HepG2 (cell line): Measurements from ENCODE around the gene PLLP. TPM values are rescaled to one million over a fixed set of nuclear protein-coding genes. Genes with fewer than 3 reads are reported as not detected.

Experiments used
- CREBL2 ChIP-seq: sonication (generic); formaldehyde crosslinking; IDR thresholded peaks from 2 replicates; pipeline ENCODE4 v1.8.1; 2023; ENCODE audit warnings: missing genetic modification reagents, mild to moderate bottlenecking, borderline replicate concordance
- HES4 ChIP-seq: sonication (generic); formaldehyde crosslinking; IDR thresholded peaks from 2 replicates; pipeline ENCODE4 v1.9.0; 2021; ENCODE audit warnings: mild to moderate bottlenecking, missing genetic modification reagents, borderline replicate concordance
- HNRNPLL ChIP-seq: fragments of 200-400 bp; formaldehyde crosslinking; IDR thresholded peaks from 2 replicates; pipeline ENCODE4 v1.6.1; 2017; ENCODE audit warnings: mild to moderate bottlenecking, low read depth, low read length; ENCODE audit not compliant: poor library complexity, severe bottlenecking
- MATR3 ChIP-seq: sonication (generic); formaldehyde crosslinking; IDR thresholded peaks from 2 replicates; pipeline ENCODE4 v1.4.0; 2020; ENCODE audit warnings: missing genetic modification reagents
- MXI1 ChIP-seq: IDR thresholded peaks from 3 replicates; pipeline ENCODE4 v1.6.1; 2012; ENCODE audit warnings: low read depth, low read length, inconsistent platforms, borderline replicate concordance
- SMAD9 ChIP-seq: sonication (generic); formaldehyde crosslinking; IDR thresholded peaks from 2 replicates; pipeline ENCODE4 v1.5.1; 2020; ENCODE audit warnings: mild to moderate bottlenecking, missing genetic modification reagents
- ZFP36 ChIP-seq: fragments of 150-350 bp; IDR thresholded peaks from 2 replicates; pipeline ENCODE4 v1.6.1; 2018; ENCODE audit warnings: borderline replicate concordance, low read length, low read depth; ENCODE audit not compliant: partially characterized antibody
- ZHX2 ChIP-seq, 2 experiments: sonication (generic) in 1 of 2; formaldehyde crosslinking in 1 of 2; IDR thresholded peaks; 2 replicates each; pipeline versions ENCODE4 v1.6.1 to v1.9.0; 2014 to 2022; ENCODE audit warnings: antibody characterized with exemption in 1 of 2, borderline replicate concordance in 1 of 2, inconsistent platforms in 1 of 2, low read depth in 1 of 2, missing genetic modification reagents in 1 of 2
- ZKSCAN5 ChIP-seq: sonication (generic); formaldehyde crosslinking; IDR thresholded peaks from 2 replicates; pipeline ENCODE4 v1.5.1; 2020; ENCODE audit warnings: mild to moderate bottlenecking, missing genetic modification reagents
- ZNF430 ChIP-seq: sonication (generic); formaldehyde crosslinking; IDR thresholded peaks from 2 replicates; pipeline ENCODE4 v1.9.0; 2021; ENCODE audit warnings: mild to moderate bottlenecking, missing genetic modification reagents
- ZNF691 ChIP-seq: sonication (generic); formaldehyde crosslinking; IDR thresholded peaks from 2 replicates; pipeline ENCODE4 v1.4.0; 2020; ENCODE audit warnings: missing genetic modification reagents, low read depth, mild to moderate bottlenecking, borderline replicate concordance
- ZNF713 ChIP-seq: sonication (generic); formaldehyde crosslinking; IDR thresholded peaks from 2 replicates; pipeline ENCODE4 v1.4.0; 2020; ENCODE audit warnings: mild to moderate bottlenecking, missing genetic modification reagents
- polyA plus RNA-seq, 8 experiments: library from polyadenylated mRNA; depleted of rRNA in 3 of 8; stranded (reverse) in 7 of 8; unstranded in 1 of 8; fragments of >200 nt; fragmentation: Illumina TruSeq in 4 of 8; extraction: Trizol in 4 of 8; gene quantifications; 2 replicates each; pipeline versions ENCODE4 v1.2.1 to v1.2.3, GENCODE V29; 2011 to 2016; ENCODE audit warnings: low read depth in 4 of 8, missing spikeins in 1 of 8, mixed read lengths in 1 of 8; ENCODE audit not compliant: insufficient read depth in 1 of 8
- total RNA-seq, 5 experiments: library from RNA; depleted of rRNA; stranded (reverse); fragments of >200 nt; fragmentation: Illumina TruSeq; extraction: Trizol; gene quantifications; 2 replicates each; pipeline ENCODE4 v1.2.3, GENCODE V29; 2016; ENCODE audit warnings: low read depth in 1 of 5

PLLP gene
- total and polyA plus RNA-seq, 2 of the 13 experiments (the other 11 are each of a cell fraction or from before 2014, with no cell fraction given), result 60.6 to 127 TPM

GRCh38 chr16:57304169-57305061 lies 19.9 kb upstream of the PLLP start (continued):
- TF ChIP-seq ZNF691 (CRISPR knock-in tag) (peak; percentile 92), CREBL2 (no peak), HNRNPLL (no peak), HES4 (CRISPR knock-in tag) (no peak), ZNF713 (no peak), ZHX2 (IDR thresholded peaks at IDR 0.05; ENCODE audit: low read depth) (no peak; the same call in 1 of the 2 replicates), ZHX2 (CRISPR knock-in tag; IDR thresholded peaks at IDR 0.05; ENCODE audit: borderline replicate concordance) (no peak), ZNF430 (CRISPR knock-in tag) (peak; percentile 83; the same call in 1 of the 2 replicates), ZFP36 (peak; percentile 57), ZKSCAN5 (no peak), MXI1 (peak; percentile 18; the same call in 1 of the 3 replicates), MATR3 (CRISPR knock-in tag) (no peak), SMAD9 (no peak)
